Measurements from ENCODE around the gene HELLS. TPM values are rescaled to one million over a fixed set of nuclear protein-coding genes. Genes with fewer than 3 reads are reported as not detected.

The HELLS gene
- total RNA-seq, 2 donors from 2014 or later: 224 to 288 TPM

DNA sequence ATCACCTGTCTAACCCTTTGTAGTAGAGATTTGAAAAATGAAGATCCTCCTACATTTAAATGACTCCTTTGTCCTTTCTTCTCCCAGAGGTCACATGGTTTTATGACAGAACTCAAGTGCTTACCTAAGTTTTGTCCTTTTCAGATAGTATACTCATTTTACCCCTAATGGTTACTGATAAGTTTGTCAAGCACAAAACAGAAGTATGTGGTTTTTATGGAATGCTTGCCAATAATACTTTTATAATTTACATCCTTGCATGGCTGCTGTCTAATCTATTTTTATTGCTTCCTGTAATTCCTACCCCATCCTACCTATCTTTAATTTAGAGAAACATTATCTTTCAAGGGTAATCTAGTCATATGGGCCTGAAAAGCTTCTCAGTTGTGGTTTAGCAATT, 37.5 kb downstream of the HELLS start:
- H3K36me3 ChIP-seq (ENCODE audit: control insufficient read depth, insufficient read depth, low read length): peaks cover 69% of the 10 kb centered on the region
- Mint-ChIP-seq H3K9me3 (no peaks in the 10 kb centered on the region), H3K27me3 (ENCODE audit: insufficient read depth) (no peaks in the 10 kb centered on the region), H3K4me3 (no peak overlapping the region), H3K36me3 (ENCODE audit: low read depth) (peaks cover 47% of the 10 kb centered on the region), H3K27ac (no peak overlapping the region), H3K4me1 (peaks cover 9% of the 10 kb centered on the region)
- no peaks in the 10 kb centered on the region for H3K4me1 ChIP-seq (ENCODE audit: control insufficient read depth, insufficient read depth, low read length)
- TF ChIP-seq, protein P1, sequence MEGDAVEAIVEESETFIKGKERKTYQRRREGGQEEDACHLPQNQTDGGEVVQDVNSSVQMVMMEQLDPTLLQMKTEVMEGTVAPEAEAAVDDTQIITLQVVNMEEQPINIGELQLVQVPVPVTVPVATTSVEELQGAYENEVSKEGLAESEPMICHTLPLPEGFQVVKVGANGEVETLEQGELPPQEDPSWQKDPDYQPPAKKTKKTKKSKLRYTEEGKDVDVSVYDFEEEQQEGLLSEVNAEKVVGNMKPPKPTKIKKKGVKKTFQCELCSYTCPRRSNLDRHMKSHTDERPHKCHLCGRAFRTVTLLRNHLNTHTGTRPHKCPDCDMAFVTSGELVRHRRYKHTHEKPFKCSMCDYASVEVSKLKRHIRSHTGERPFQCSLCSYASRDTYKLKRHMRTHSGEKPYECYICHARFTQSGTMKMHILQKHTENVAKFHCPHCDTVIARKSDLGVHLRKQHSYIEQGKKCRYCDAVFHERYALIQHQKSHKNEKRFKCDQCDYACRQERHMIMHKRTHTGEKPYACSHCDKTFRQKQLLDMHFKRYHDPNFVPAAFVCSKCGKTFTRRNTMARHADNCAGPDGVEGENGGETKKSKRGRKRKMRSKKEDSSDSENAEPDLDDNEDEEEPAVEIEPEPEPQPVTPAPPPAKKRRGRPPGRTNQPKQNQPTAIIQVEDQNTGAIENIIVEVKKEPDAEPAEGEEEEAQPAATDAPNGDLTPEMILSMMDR (conservative IDR thresholded peaks at IDR 0.05): no peak
- H3K9me3 ChIP-seq (ENCODE audit: control insufficient read depth, low read length): no peaks in the 10 kb centered on the region
- H3K4me3 ChIP-seq (ENCODE audit: low read length): no peak overlapping the region
- H3K27ac ChIP-seq (ENCODE audit: low read depth, low read length): no peak overlapping the region
- no peak overlapping the region for H3K9ac ChIP-seq (ENCODE audit: extremely low read depth, low read length, poor library complexity, severe bottlenecking)
- no peak for DNase-seq
- H3K27me3 ChIP-seq (ENCODE audit: control insufficient read depth, insufficient read depth, low read length, poor library complexity, severe bottlenecking): no peaks in the 10 kb centered on the region

GRCh38 chr10:94591461-94592205, 46.0 kb downstream of the HELLS start:
- WGBS, 2 experiments (ENCODE audit: insufficient coverage in 1 of 2, insufficient read length in 1 of 2): 100% methylated on average over 1 of the region's 1 CpG; no CpG with 5 or more reads in 1 of the 2 experiments
- no peaks in the 10 kb centered on the region for H3K9me3 ChIP-seq (ENCODE audit: control insufficient read depth, low read length)
- no peaks in the 10 kb centered on the region for H3K4me1 ChIP-seq (ENCODE audit: control insufficient read depth, insufficient read depth, low read length)
- Mint-ChIP-seq H3K36me3 (ENCODE audit: low read depth) (peaks cover 71% of the 10 kb centered on the region), H3K9me3 (no peaks in the 10 kb centered on the region), H3K27me3 (ENCODE audit: insufficient read depth) (no peaks in the 10 kb centered on the region), H3K4me1 (no peaks in the 10 kb centered on the region), H3K4me3 (no peak overlapping the region), H3K27ac (no peak overlapping the region)
- H3K27ac ChIP-seq (ENCODE audit: low read depth, low read length): no peak overlapping the region
- TF ChIP-seq, protein P1 (conservative IDR thresholded peaks at IDR 0.05): no peak
- no peaks in the 10 kb centered on the region for H3K27me3 ChIP-seq (ENCODE audit: control insufficient read depth, insufficient read depth, low read length, poor library complexity, severe bottlenecking)
- H3K9ac ChIP-seq (ENCODE audit: extremely low read depth, low read length, poor library complexity, severe bottlenecking): no peak overlapping the region
- no peak for DNase-seq
- H3K4me3 ChIP-seq (ENCODE audit: low read length): no peak overlapping the region
- peaks cover 94% of the 10 kb centered on the region for H3K36me3 ChIP-seq (ENCODE audit: control insufficient read depth, insufficient read depth, low read length)

DNA sequence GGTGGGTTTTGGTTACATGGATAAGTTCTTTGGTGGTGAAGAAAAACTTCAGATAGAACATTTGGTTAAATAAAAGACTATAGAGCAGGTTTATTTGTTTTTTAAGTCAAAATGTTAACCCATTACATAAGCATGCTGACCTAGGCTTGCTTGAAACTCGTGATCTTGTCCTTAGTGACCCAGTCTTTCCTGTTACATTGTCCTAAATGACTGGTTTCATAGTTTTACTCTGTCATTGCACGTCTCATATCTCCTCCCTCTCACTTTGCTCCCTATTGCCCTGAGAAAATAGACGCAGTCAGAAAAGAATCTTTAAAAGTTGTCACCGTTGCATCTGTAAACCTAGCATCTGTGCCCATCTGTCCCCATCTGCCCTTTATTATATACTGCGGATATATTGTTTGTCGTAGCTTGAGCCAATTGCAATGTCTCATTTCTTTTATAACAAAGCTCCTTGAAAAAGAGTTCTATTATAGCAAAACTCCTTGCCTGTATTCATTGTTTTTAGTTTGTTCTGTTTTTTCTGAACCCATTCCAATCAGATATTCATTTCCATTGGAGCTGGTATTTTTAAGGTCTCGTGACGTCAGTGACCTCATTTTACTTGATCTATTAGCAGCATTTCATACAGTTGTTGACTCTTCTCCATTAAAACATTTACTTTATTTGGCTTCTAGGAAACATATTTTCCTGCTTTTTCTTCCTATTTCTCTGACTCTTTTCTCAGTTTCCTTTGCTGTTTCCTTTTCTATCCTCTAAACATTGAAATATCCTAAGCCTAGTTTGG, 57.3 kb downstream of the HELLS start:
- Mint-ChIP-seq H3K27me3 (ENCODE audit: insufficient read depth) (no peaks in the 10 kb centered on the region), H3K4me1 (peaks cover 4% of the 10 kb centered on the region), H3K27ac (no peak overlapping the region), H3K9me3 (no peaks in the 10 kb centered on the region), H3K4me3 (no peak overlapping the region), H3K36me3 (ENCODE audit: low read depth) (peaks cover 79% of the 10 kb centered on the region)
- peaks cover 4% of the 10 kb centered on the region for H3K9me3 ChIP-seq (ENCODE audit: control insufficient read depth, low read length)
- no peak overlapping the region for H3K4me3 ChIP-seq (ENCODE audit: low read length)
- no peaks in the 10 kb centered on the region for H3K4me1 ChIP-seq (ENCODE audit: control insufficient read depth, insufficient read depth, low read length)
- H3K27ac ChIP-seq (ENCODE audit: low read depth, low read length): no peak overlapping the region
- peaks cover 91% of the 10 kb centered on the region for H3K36me3 ChIP-seq (ENCODE audit: control insufficient read depth, insufficient read depth, low read length)
- TF ChIP-seq, protein P1 (conservative IDR thresholded peaks at IDR 0.05): no peak
- H3K9ac ChIP-seq (ENCODE audit: extremely low read depth, low read length, poor library complexity, severe bottlenecking): no peak overlapping the region
- H3K27me3 ChIP-seq (ENCODE audit: control insufficient read depth, insufficient read depth, low read length, poor library complexity, severe bottlenecking): no peaks in the 10 kb centered on the region
- 97 to 98% methylated on average over 8 of the region's 8 CpGs for WGBS, 2 experiments (ENCODE audit: insufficient coverage in 1 of 2, insufficient read length in 1 of 2)
- no peak for DNase-seq
